Upper lobe of left lung (tissue), 4 donors: ENCODE data around the gene CFAP119.

Experiments
- CTCF ChIP-seq, 6 experiments: fragments of 450-650 bp in 4 of 6; fragments of 200-600 bp in 2 of 6; sonication (generic) in 2 of 6; IDR thresholded peaks; one replicate each; pipeline ENCODE4 v1.5.1; 2016 to 2019; ENCODE audit warnings: antibody characterized with exemption in 6 of 6
- EP300 ChIP-seq, 4 donors: sonication (generic); formaldehyde crosslinking; IDR thresholded peaks; one replicate each; pipeline ENCODE4 v1.5.1; 2017; ENCODE audit warnings: antibody characterized with exemption in 4 of 4, control low read depth in 2 of 4
- POLR2AphosphoS5 ChIP-seq, 2 donors: sonication (generic); formaldehyde crosslinking; IDR thresholded peaks; one replicate each; pipeline ENCODE4 v1.5.1; 2017; ENCODE audit warnings: antibody characterized with exemption in 2 of 2

DNA sequence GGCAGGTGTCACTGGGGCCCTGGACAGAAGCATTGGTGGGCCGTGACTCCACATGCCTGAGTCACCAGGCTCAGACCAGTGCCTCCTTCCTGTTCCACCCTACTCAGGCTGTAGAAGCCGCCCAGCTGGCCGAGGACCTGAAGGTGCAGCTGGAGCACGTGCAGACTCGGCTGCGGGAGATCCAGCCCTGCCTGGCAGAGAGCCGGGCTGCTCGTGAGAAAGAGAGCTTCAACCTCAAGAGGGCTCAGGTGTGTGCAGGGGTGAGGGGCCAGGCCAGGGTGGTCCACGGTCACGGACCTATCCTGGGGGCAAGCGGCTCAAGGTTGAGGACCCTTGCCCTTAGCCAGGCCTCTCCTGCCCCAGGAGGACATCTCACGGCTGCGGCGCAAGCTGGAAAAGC is 9.9 kb upstream of the CFAP119 start:
- TF ChIP-seq CTCF (IDR thresholded peaks at IDR 0.05), result no peak
- no peak for TF ChIP-seq EP300 (IDR thresholded peaks at IDR 0.05)
- no peak for TF ChIP-seq POLR2AphosphoS5 (IDR thresholded peaks at IDR 0.05)
